Mammary epithelial cell (primary cell): ENCODE measurements around the gene NPVF.

Experiments
- CTCF ChIP-seq, 2 donors: IDR thresholded peaks in 1 of 2; conservative IDR thresholded peaks in 1 of 2; 2 replicates each; pipeline ENCODE4 v1.5.1; 2011 to 2012; ENCODE audit warnings: inconsistent platforms in 2 of 2, low read length in 2 of 2, mild to moderate bottlenecking in 2 of 2, control low read depth in 1 of 2, low read depth in 1 of 2; ENCODE audit not compliant: insufficient read depth in 1 of 2; ENCODE audit errors: extremely low read depth in 1 of 2
- EZH2 ChIP-seq: IDR thresholded peaks from 2 replicates; pipeline ENCODE4 v1.6.1; 2012; ENCODE audit warnings: low read length, inconsistent platforms, borderline replicate concordance

GRCh38 chr7:25179771-25180591 lies 48.3 kb downstream of the NPVF start:
- TF ChIP-seq CTCF (conservative IDR thresholded peaks at IDR 0.05 in 1 of 2, IDR thresholded peaks at IDR 0.05 in 1 of 2; ENCODE audit: extremely low read depth in 1 of 2, insufficient read depth in 1 of 2, low read depth in 1 of 2, low read length in 2 of 2) (peak; percentile 38 to 77), EZH2 (no peak)
